ENCODE measurements around the gene ITPKB. TPM values are rescaled to one million over a fixed set of nuclear protein-coding genes. Genes with fewer than 3 reads are reported as not detected.

ITPKB gene
- total RNA-seq, 5 donors from 2014 or later (not counting 1 experiment from before 2014, with no cell fraction given): 153 to 351 (median 179) TPM

DNA sequence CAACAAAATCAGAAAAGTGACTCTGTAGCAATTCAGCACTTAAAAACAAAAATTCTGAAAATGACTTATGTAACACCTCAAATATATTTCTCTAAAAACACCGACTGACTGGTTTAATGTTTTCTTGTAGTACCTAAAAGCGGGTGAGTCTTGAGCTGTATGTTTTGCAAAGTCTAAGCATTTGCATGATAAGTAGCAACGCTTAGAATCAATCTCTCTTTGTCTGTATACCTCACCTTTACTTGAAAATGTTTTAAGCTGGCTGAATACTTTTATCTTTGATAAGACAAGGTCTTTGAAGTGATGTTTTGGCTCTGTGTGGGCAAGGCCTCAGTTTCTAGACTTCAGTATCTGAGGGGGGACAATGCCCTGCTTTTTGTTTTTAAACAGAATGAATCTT, 8.2 kb downstream of the ITPKB start:
- ChIA-PET CTCF (interaction anchor here (1.1 to 2.2 kb wide), 5 partner anchors 17 to 77 kb away, joined by 3 to 8 read pairs (median 5); no protein-coding TSS in a partner anchor), POLR2A (interaction anchor here (0.5 to 2.5 kb wide), 10 partner anchors 8 to 73 kb away, joined by 3 to 7 read pairs (median 3); partner anchors contain the start of gene ITPKB (in 1 of the 2))
- ATAC-seq (replicated peaks in 1 of 4) (peak in 3 of 4 experiments; percentile 11 to 40 (median 29)), DNase-seq (no peak)
- WGBS (ENCODE audit: insufficient coverage): no CpG with 5 or more reads among the region's 3 CpGs
- Mint-ChIP-seq H3K36me3 (peaks cover 76% of the 10 kb centered on the region), H3K9me3 (no peaks in the 10 kb centered on the region), H3K4me1 (peaks cover 77 to 95% (median 95%) of the 10 kb centered on the region in 3 donors), H3K27me3 (no peaks in the 10 kb centered on the region), H3K4me3 (peak overlapping the region; percentile 85 to 95 (median 90)), H3K27ac (peak overlapping the region; percentile 87 to 93)
- Histone ChIP-seq H3K27me3 (replicated peaks in 1 of 2; ENCODE audit: control insufficient read depth in 2 of 2, extremely low read depth in 1 of 2, insufficient read depth in 2 of 2, low read length in 1 of 2) (no peaks in the 10 kb centered on the region), H3K36me3 (ENCODE audit: control insufficient read depth in 2 of 2, extremely low read depth in 1 of 2, insufficient read depth in 1 of 2, low read length in 1 of 2) (peaks cover 11 to 50% of the 10 kb centered on the region in 2 donors), H3K4me1 (ENCODE audit: control insufficient read depth in 1 of 2, extremely low read depth in 1 of 2, insufficient read depth in 2 of 2, low read length in 2 of 2) (peaks cover 62 to 71% of the 10 kb centered on the region in 2 experiments), H3K4me3 (ENCODE audit: control insufficient read depth in 1 of 2, extremely low read depth in 1 of 2, low read length in 1 of 2) (peak overlapping the region; percentile 60 to 95), H3K9me3 (no peaks in the 10 kb centered on the region), H3K27ac (ENCODE audit: low read length) (peak overlapping the region; percentile 82)

DNA sequence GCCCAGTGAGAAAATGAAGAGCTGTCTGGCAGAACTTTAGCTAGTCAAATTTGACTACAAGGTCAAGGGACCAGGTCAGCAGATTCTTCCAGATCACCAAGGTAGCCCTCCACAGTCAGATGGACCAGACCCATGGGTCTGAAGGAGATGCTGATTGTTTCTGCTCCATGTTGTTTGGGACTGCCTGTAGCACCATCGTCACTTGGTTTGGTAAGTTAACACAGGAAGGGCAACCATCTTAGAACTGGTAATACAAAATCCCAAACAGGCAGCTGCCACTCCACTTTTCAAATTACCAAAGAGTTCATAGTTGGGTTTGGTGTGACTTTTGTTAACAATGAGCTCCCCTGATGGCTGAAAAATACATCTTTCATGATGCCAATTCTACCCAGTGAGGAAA, 9.0 kb downstream of the ITPKB start:
- Mint-ChIP-seq H3K4me3 (peak overlapping the region; percentile 85 to 95 (median 90)), H3K36me3 (peaks cover 77% of the 10 kb centered on the region), H3K27me3 (no peaks in the 10 kb centered on the region), H3K27ac (peak overlapping the region; percentile 87 to 93), H3K4me1 (peaks cover 81 to 96% (median 95%) of the 10 kb centered on the region in 3 donors), H3K9me3 (no peaks in the 10 kb centered on the region)
- peak overlapping the region in 1 of 2 donors; percentile 15 for H3K4me3 ChIP-seq (ENCODE audit: control insufficient read depth in 1 of 2, extremely low read depth in 1 of 2, low read length in 1 of 2)
- H3K9me3 ChIP-seq: no peaks in the 10 kb centered on the region
- H3K36me3 ChIP-seq (ENCODE audit: control insufficient read depth in 2 of 2, extremely low read depth in 1 of 2, insufficient read depth in 1 of 2, low read length in 1 of 2): peaks cover 5 to 50% of the 10 kb centered on the region in 2 donors
- ATAC-seq (replicated peaks in 1 of 4) (no peak), DNase-seq (peak in 2 of 35 experiments; percentile 18 to 52)
- no peaks in the 10 kb centered on the region for H3K27me3 ChIP-seq (replicated peaks in 1 of 2; ENCODE audit: control insufficient read depth in 2 of 2, extremely low read depth in 1 of 2, insufficient read depth in 2 of 2, low read length in 1 of 2)
- H3K4me1 ChIP-seq (ENCODE audit: control insufficient read depth in 1 of 2, extremely low read depth in 1 of 2, insufficient read depth in 2 of 2, low read length in 2 of 2): peaks cover 69 to 71% of the 10 kb centered on the region in 2 experiments
- WGBS (ENCODE audit: insufficient coverage): no CpG with 5 or more reads among the region's 1 CpG
- ChIA-PET POLR2A (interaction anchor here (0.5 to 2.5 kb wide), 9 partner anchors 9 to 106 kb away, joined by 3 to 7 read pairs (median 3); partner anchors contain the start of gene ITPKB (in 1 of the 2)), CTCF (interaction anchor here (0.8 to 2.1 kb wide), 3 partner anchors 18 to 99 kb away, joined by 3 to 7 read pairs (median 3); no protein-coding TSS in a partner anchor)
- peak overlapping the region; percentile 82 for H3K27ac ChIP-seq (ENCODE audit: low read length)

DNA sequence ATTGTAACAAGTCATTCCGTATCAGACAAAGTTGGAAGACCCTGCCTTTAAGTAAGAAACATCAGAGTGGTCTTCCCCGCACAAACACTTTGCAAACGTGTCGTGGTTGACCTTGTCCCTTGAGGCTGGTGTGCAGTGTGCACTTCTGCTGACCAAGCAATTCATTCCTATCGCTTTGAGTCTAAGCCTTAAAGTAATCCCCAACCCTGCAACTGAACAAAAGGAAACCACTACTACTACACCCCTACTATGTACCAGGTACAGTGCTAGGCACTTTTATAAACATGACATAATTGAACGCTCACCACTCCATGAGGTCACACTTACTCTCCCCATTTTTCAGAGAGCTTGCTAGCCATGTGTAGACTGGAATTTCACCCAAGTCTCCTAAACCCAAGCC, 10.6 kb downstream of the ITPKB start:
- Mint-ChIP-seq H3K4me1 (peaks cover 89 to 96% (median 95%) of the 10 kb centered on the region in 3 donors), H3K27me3 (no peaks in the 10 kb centered on the region), H3K9me3 (no peaks in the 10 kb centered on the region), H3K36me3 (peaks cover 74% of the 10 kb centered on the region), H3K27ac (peak overlapping the region; percentile 87 to 93), H3K4me3 (peak overlapping the region; percentile 85 to 95 (median 90))
- ChIA-PET POLR2A (interaction anchor here in 1 of 2 donors (0.5 to 2.5 kb wide), 2 partner anchors 23 to 64 kb away, joined by 3 to 7 read pairs; no protein-coding TSS in a partner anchor), CTCF (interaction anchor here in 1 of 2 donors (0.7 to 0.8 kb wide), 2 partner anchors 8 to 271 kb away, joined by 3 to 4 read pairs; no protein-coding TSS in a partner anchor)
- no peaks in the 10 kb centered on the region for H3K9me3 ChIP-seq
- H3K27ac ChIP-seq (ENCODE audit: low read length): peak overlapping the region; percentile 82
- H3K36me3 ChIP-seq (ENCODE audit: control insufficient read depth in 2 of 2, extremely low read depth in 1 of 2, insufficient read depth in 1 of 2, low read length in 1 of 2): peaks cover under 1 to 53% of the 10 kb centered on the region in 2 donors
- H3K4me1 ChIP-seq (ENCODE audit: control insufficient read depth in 1 of 2, extremely low read depth in 1 of 2, insufficient read depth in 2 of 2, low read length in 2 of 2): peaks cover 71 to 80% of the 10 kb centered on the region in 2 experiments
- H3K4me3 ChIP-seq (ENCODE audit: control insufficient read depth in 1 of 2, extremely low read depth in 1 of 2, low read length in 1 of 2): peak overlapping the region; percentile 23 to 28
- WGBS (ENCODE audit: insufficient coverage): 15% methylated on average over 5 of the region's 6 CpGs
- peak in 2 of 35 experiments; percentile 8 to 20 for DNase-seq
- H3K27me3 ChIP-seq (replicated peaks in 1 of 2; ENCODE audit: control insufficient read depth in 2 of 2, extremely low read depth in 1 of 2, insufficient read depth in 2 of 2, low read length in 1 of 2): no peaks in the 10 kb centered on the region
- peak in 1 of 4 experiments; percentile 11 for ATAC-seq (replicated peaks in 1 of 4)

DNA sequence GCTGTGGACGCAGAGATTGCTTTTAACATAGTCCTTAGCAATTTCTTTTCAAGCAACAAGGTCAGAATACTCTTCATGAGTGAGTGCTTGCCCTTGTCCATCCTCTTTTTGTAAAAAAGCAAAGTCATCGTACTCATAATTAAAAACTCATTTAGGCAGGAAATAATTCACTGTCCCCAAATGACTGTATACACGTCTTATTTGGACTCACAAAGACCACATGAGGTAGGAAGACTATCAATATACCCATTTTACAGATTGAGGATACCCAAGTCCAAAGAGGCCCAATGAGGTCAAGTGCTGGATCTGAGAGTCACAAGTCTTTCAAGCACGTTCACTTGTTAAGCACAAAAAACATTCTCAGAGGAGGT, 13.2 kb downstream of the ITPKB start:
- H3K36me3 ChIP-seq (ENCODE audit: control insufficient read depth in 2 of 2, extremely low read depth in 1 of 2, insufficient read depth in 1 of 2, low read length in 1 of 2): peaks cover 0 to 63% of the 10 kb centered on the region in 2 donors
- ChIA-PET POLR2A (interaction anchor here in 1 of 2 donors (0.6 kb wide), 1 partner anchor 14 kb away, joined by 4 read pairs; no protein-coding TSS in a partner anchor), CTCF (interaction anchor here in 1 of 2 donors (0.6 kb wide), 1 partner anchor 73 kb away, joined by 3 read pairs; no protein-coding TSS in a partner anchor)
- Mint-ChIP-seq H3K27me3 (no peaks in the 10 kb centered on the region), H3K36me3 (peaks cover 57% of the 10 kb centered on the region), H3K4me1 (peaks cover 94 to 99% (median 95%) of the 10 kb centered on the region in 3 donors), H3K9me3 (no peaks in the 10 kb centered on the region), H3K4me3 (peak overlapping the region; percentile 85 to 95 (median 90)), H3K27ac (peak overlapping the region; percentile 87 to 93)
- H3K4me1 ChIP-seq (ENCODE audit: control insufficient read depth in 1 of 2, extremely low read depth in 1 of 2, insufficient read depth in 2 of 2, low read length in 2 of 2): peaks cover 76 to 87% of the 10 kb centered on the region in 2 experiments
- H3K27ac ChIP-seq (ENCODE audit: low read length): peak overlapping the region; percentile 82
- DNase-seq (no peak), ATAC-seq (replicated peaks in 1 of 4) (no peak)
- WGBS (ENCODE audit: insufficient coverage): 71% methylated on average over 1 of the region's 4 CpGs
- H3K4me3 ChIP-seq (ENCODE audit: control insufficient read depth in 1 of 2, extremely low read depth in 1 of 2, low read length in 1 of 2): peak overlapping the region in 1 of 2 donors; percentile 3
- no peaks in the 10 kb centered on the region for H3K27me3 ChIP-seq (replicated peaks in 1 of 2; ENCODE audit: control insufficient read depth in 2 of 2, extremely low read depth in 1 of 2, insufficient read depth in 2 of 2, low read length in 1 of 2)
- H3K9me3 ChIP-seq: no peaks in the 10 kb centered on the region

DNA sequence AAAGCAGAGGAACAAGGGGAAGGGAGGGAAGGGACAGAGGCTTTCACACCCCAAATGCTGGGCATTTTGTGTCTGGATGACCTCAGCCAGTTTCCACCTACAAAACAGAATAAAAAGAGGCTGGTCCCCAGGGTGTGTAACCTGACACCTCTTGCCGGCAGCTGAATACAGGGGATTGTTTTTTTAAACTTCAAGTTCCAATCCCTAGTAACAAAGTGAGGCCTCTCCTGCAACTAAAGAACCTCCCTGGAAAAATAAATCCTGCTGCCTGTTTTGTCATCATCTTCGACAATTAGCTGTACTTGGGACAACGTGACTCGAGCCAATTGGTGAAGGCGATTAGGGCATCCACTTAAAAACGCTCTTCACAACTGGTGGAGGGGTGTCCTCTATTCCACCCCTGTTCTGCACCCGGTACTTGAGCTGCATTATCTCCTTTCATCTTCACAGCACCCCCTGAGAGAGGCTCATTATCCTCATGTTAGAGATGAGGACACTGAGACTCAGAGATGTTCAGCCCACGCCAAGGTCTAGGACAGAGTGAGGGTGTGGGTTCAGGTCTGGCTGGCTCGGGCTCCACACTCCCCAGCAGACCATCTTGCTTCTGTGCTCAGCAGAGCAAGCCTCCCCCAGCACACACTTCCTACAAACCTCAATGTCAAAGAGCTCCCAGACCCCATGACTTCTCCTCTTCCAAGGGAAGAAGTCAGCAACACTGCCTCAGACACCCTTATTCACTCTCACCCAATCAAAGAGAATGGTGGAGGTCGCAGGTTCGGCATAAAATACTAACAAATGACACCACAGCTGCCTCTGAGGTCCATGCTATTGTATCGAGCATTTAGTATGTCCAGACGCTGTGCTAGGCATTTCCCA, 15.2 kb downstream of the ITPKB start:
- Mint-ChIP-seq H3K9me3 (no peaks in the 10 kb centered on the region), H3K27ac (peak overlapping the region; percentile 87 to 93), H3K36me3 (peaks cover 53% of the 10 kb centered on the region), H3K4me3 (peak overlapping the region; percentile 85 to 95 (median 90)), H3K27me3 (no peaks in the 10 kb centered on the region), H3K4me1 (peaks cover 92 to 98% (median 94%) of the 10 kb centered on the region in 3 donors)
- H3K27me3 ChIP-seq (replicated peaks in 1 of 2; ENCODE audit: control insufficient read depth in 2 of 2, extremely low read depth in 1 of 2, insufficient read depth in 2 of 2, low read length in 1 of 2): no peaks in the 10 kb centered on the region
- ATAC-seq (replicated peaks in 1 of 4): peak in 3 of 4 experiments; percentile 11 to 20 (median 13)
- peak in 1 of 35 experiments; percentile 22 for DNase-seq
- H3K4me3 ChIP-seq (ENCODE audit: control insufficient read depth in 1 of 2, extremely low read depth in 1 of 2, low read length in 1 of 2): peak overlapping the region; percentile 18 to 48
- peaks cover 70 to 91% of the 10 kb centered on the region in 2 experiments for H3K4me1 ChIP-seq (ENCODE audit: control insufficient read depth in 1 of 2, extremely low read depth in 1 of 2, insufficient read depth in 2 of 2, low read length in 2 of 2)
- H3K36me3 ChIP-seq (ENCODE audit: control insufficient read depth in 2 of 2, extremely low read depth in 1 of 2, insufficient read depth in 1 of 2, low read length in 1 of 2): peaks cover 6 to 69% of the 10 kb centered on the region in 2 donors
- H3K9me3 ChIP-seq: no peaks in the 10 kb centered on the region
- ChIA-PET CTCF (interaction anchor here (0.7 to 1.3 kb wide), 4 partner anchors 9 to 30 kb away, joined by 3 to 6 read pairs (median 4); no protein-coding TSS in a partner anchor), POLR2A (interaction anchor here (0.5 to 1.2 kb wide), 8 partner anchors 9 to 23 kb away, joined by 3 to 9 read pairs (median 4); no protein-coding TSS in a partner anchor)
- 20% methylated on average over 4 of the region's 13 CpGs for WGBS (ENCODE audit: insufficient coverage)
- H3K27ac ChIP-seq (ENCODE audit: low read length): peak overlapping the region; percentile 82

Measured in T-cell (primary cell).